RWPE2 (cell line): ENCODE data around the gene HLA-B.
A peak's percentile ranks its signal among the peaks of the same experiment; 100 is the strongest.

Experiments used
- ATAC-seq: fragments of 200-7000 bp; cut with Tn5 transposase; 3 replicates; pipeline ENCODE4 v1.9.1; 2021; ENCODE audit warnings: low read depth
- DNase-seq: peaks from one replicate; pipeline ENCODE4 v3.0.0-alpha.2; 2020; ENCODE audit warnings: low spot score
- H3K27ac ChIP-seq: fragments of 450-650 bp; 2 replicates; pipeline ENCODE4 v1.5.1; 2017; ENCODE audit warnings: mild to moderate bottlenecking; ENCODE audit not compliant: poor library complexity, severe bottlenecking
- H3K27me3 ChIP-seq: fragments of 250-450 bp; sonication (Bioruptor Pico); 2 replicates; pipeline ENCODE4 v1.5.1; 2021; ENCODE audit warnings: mild to moderate bottlenecking, moderate library complexity; ENCODE audit not compliant: insufficient read depth, poor library complexity, severe bottlenecking
- H3K36me3 ChIP-seq: fragments of 250-450 bp; sonication (Bioruptor Pico); 2 replicates; pipeline ENCODE4 v1.5.1; 2020; ENCODE audit warnings: low read depth, mild to moderate bottlenecking, moderate library complexity
- H3K4me1 ChIP-seq: fragments of 250-450 bp; sonication (Bioruptor Pico); 2 replicates; pipeline ENCODE4 v1.5.1; 2021; ENCODE audit warnings: mild to moderate bottlenecking, moderate library complexity; ENCODE audit not compliant: insufficient read depth, poor library complexity, severe bottlenecking
- H3K4me3 ChIP-seq: fragments of 250-450 bp; sonication (Bioruptor Pico); 2 replicates; pipeline ENCODE4 v1.5.1; 2021; ENCODE audit warnings: mild to moderate bottlenecking, moderate library complexity; ENCODE audit not compliant: severe bottlenecking
- H3K9me3 ChIP-seq: fragments of 250-450 bp; sonication (Bioruptor Pico); 2 replicates; pipeline ENCODE4 v1.5.1; 2021; ENCODE audit warnings: mild to moderate bottlenecking, moderate library complexity; ENCODE audit not compliant: severe bottlenecking
- TF ChIP-seq, protein P1 (sequence below): fragments of 450-650 bp; IDR thresholded peaks from one replicate; pipeline ENCODE4 v1.5.1; 2017; ENCODE audit warnings: mild to moderate bottlenecking, moderate library complexity; ENCODE audit not compliant: poor library complexity, severe bottlenecking

The HLA-B gene

DNA sequence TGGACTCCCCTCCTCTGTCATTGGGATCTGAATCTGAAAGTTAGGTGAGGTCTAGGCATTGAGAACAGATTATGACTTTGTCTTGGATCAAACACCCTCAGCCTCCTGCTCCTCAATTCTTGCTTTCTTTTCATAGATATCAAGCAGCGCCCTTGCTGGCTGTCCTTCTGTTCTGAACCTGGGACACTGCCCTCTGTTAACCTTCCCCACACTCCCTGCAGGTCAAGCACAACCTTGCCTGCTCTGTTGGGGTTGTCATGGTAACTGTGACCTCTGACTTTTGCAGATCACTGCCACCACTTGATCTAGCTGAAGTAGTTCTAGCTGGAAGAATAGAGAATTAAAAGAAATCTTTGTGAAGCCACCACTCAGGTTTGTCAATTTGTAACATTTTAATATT is 30.0 kb upstream of the HLA-B start:
- ATAC-seq: no peak
- Histone ChIP-seq H3K27me3 (no peaks in the 10 kb centered on the region), H3K4me3 (no peak overlapping the region), H3K9me3 (no peaks in the 10 kb centered on the region), H3K4me1 (no peaks in the 10 kb centered on the region), H3K27ac (no peak overlapping the region), H3K36me3 (no peaks in the 10 kb centered on the region)
- no peak for DNase-seq
- TF ChIP-seq, protein P1, sequence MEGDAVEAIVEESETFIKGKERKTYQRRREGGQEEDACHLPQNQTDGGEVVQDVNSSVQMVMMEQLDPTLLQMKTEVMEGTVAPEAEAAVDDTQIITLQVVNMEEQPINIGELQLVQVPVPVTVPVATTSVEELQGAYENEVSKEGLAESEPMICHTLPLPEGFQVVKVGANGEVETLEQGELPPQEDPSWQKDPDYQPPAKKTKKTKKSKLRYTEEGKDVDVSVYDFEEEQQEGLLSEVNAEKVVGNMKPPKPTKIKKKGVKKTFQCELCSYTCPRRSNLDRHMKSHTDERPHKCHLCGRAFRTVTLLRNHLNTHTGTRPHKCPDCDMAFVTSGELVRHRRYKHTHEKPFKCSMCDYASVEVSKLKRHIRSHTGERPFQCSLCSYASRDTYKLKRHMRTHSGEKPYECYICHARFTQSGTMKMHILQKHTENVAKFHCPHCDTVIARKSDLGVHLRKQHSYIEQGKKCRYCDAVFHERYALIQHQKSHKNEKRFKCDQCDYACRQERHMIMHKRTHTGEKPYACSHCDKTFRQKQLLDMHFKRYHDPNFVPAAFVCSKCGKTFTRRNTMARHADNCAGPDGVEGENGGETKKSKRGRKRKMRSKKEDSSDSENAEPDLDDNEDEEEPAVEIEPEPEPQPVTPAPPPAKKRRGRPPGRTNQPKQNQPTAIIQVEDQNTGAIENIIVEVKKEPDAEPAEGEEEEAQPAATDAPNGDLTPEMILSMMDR: no peak

DNA sequence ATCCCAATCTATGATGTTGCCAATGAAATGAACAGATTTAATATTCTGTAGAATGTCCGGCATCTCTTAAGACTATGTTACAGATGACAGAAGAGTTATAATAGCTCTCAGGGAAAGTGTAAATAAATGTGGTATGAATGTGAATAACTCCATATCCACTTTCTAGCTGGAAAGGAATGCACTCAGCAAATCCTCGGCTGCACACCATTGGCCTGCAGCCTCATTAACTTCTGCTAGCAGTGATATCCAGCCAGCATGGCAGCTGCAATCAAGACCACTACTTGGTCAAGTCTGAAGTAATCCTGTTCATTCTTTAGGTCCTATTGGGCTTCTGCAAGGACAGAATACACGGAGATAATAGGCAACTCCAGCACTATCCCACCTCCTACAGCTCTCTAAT is 29.1 kb upstream of the HLA-B start:
- TF ChIP-seq, protein P1: no peak

DNA sequence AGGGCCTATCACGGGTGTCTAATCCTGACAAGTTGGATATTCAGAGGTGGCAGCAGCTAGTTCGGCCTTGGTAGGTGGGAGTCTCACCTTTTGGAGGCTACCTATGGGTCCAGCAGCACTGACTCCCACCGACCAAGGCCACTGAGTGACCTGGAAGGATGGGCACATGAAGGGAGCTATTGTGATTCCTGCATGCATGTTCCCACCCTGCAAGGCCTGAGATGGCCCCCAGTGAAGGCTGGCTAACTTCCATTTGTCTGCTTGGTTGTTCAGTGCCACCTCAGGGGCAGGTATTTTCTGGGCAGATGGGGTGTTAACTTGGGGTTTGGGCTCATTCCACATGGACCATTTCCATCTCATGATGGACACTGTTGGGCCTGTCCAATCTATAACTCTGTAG is 28.1 kb upstream of the HLA-B start:
- Histone ChIP-seq H3K36me3 (no peaks in the 10 kb centered on the region), H3K27me3 (no peaks in the 10 kb centered on the region), H3K9me3 (no peaks in the 10 kb centered on the region), H3K27ac (no peak overlapping the region), H3K4me1 (no peaks in the 10 kb centered on the region), H3K4me3 (no peak overlapping the region)
- no peak for ATAC-seq
- TF ChIP-seq, protein P1: no peak
- DNase-seq: no peak

More for the DNA sequence above, 29.1 kb upstream of the HLA-B start:
- ATAC-seq (no peak), DNase-seq (no peak)
- Histone ChIP-seq H3K36me3 (no peaks in the 10 kb centered on the region), H3K4me3 (no peak overlapping the region), H3K9me3 (no peaks in the 10 kb centered on the region), H3K27me3 (no peaks in the 10 kb centered on the region), H3K27ac (no peak overlapping the region), H3K4me1 (no peaks in the 10 kb centered on the region)

DNA sequence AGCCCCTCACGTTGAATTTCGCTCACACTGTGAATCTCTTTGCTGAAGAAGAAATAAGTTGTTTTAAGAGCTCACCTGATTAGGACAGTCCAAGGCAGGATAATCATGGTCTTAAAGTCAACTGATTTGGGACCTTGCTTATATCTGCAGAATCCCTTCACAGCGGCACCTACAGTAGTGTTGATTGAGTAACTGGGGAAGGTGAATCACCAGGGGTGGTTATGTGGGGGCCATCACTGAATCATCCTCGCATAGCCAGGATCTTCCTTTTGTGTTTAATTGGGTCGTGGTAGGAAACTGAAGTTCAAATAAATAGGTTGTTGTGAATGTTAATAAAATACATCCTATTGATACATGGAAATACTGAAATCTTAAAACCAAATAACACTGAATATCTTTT is 26.2 kb upstream of the HLA-B start:
- H3K27me3 ChIP-seq: peaks cover 5% of the 10 kb centered on the region
- H3K4me1 ChIP-seq: no peaks in the 10 kb centered on the region
- ATAC-seq: peak; percentile 98
- TF ChIP-seq, protein P1: no peak
- H3K4me3 ChIP-seq: no peak overlapping the region
- H3K36me3 ChIP-seq: no peaks in the 10 kb centered on the region
- no peaks in the 10 kb centered on the region for H3K9me3 ChIP-seq
- no peak overlapping the region for H3K27ac ChIP-seq
- no peak for DNase-seq

DNA sequence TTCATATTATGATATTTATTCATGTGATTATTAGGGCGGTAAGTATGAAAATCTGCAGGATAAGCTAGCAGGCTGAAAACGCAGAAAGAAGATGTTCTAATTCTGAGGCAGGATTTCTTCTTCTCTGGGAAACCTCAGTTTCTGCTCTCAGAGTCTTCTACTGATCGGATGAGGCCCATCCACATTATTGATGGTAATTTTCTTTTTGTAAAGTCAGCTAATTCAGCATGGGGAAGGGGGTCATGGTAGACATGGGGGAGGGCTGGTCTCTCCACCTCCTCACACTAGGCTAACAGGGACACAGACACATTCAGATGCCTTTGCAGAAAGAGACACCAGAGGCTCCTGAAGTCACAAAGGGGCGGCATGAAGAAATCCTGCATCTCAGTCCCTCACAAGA is 24.7 kb upstream of the HLA-B start:
- DNase-seq (no peak), ATAC-seq (no peak)
- Histone ChIP-seq H3K4me3 (no peak overlapping the region), H3K27me3 (peaks cover 6% of the 10 kb centered on the region), H3K9me3 (no peaks in the 10 kb centered on the region), H3K27ac (no peak overlapping the region), H3K4me1 (no peaks in the 10 kb centered on the region), H3K36me3 (no peaks in the 10 kb centered on the region)
- TF ChIP-seq, protein P1: no peak
